ENCODE results near the gene MPC2. TPM values are rescaled to one million over a fixed set of nuclear protein-coding genes. Genes with fewer than 3 reads are reported as not detected.

The MPC2 gene
- total and polyA plus RNA-seq, 4 donors = 32.8 to 56.4 (median 49.4) TPM

GRCh38 chr1:167943541-167943940 is 6.7 kb upstream of the MPC2 start:
- peaks cover 0 to 5% (median 2%) of the 10 kb centered on the region in 5 donors for H3K4me1 ChIP-seq (ENCODE audit: control insufficient read depth in 5 of 5, insufficient read depth in 5 of 5, low read length in 5 of 5)
- H3K9ac ChIP-seq (ENCODE audit: insufficient read depth in 1 of 2, low read length in 2 of 2) = no peak overlapping the region
- 88 to 94% methylated on average over 9 of the region's 9 CpGs for WGBS, 2 donors
- no peaks in the 10 kb centered on the region for H3K27me3 ChIP-seq (ENCODE audit: control insufficient read depth in 3 of 3, insufficient read depth in 3 of 3, low read length in 2 of 3)
- ATAC-seq (ENCODE audit: insufficient read depth, low FRiP score) (no peak), DNase-seq (no peak)
- TF ChIP-seq CTCF (IDR thresholded peaks at IDR 0.05; ENCODE audit: control extremely low read depth, extremely low read depth) = no peak
- no peaks in the 10 kb centered on the region for H3K9me3 ChIP-seq (ENCODE audit: control insufficient read depth in 4 of 4, insufficient read depth in 3 of 4, low read length in 3 of 4)
- no peak overlapping the region for H3K27ac ChIP-seq (ENCODE audit: low read depth in 1 of 2, low read length in 1 of 2)
- no peak overlapping the region for H3K4me3 ChIP-seq
- peaks cover 0 to 4% (median 2%) of the 10 kb centered on the region in 4 donors for H3K36me3 ChIP-seq (ENCODE audit: control insufficient read depth in 4 of 4, insufficient read depth in 4 of 4, low read length in 4 of 4)

GRCh38 chr1:167940264-167940663 is 3.4 kb upstream of the MPC2 start:
- ATAC-seq (ENCODE audit: insufficient read depth, low FRiP score) (no peak), DNase-seq (no peak)
- Histone ChIP-seq H3K4me3 (no peak overlapping the region), H3K36me3 (ENCODE audit: control insufficient read depth in 4 of 4, insufficient read depth in 4 of 4, low read length in 4 of 4) (peaks cover 0 to 4% (median 2%) of the 10 kb centered on the region in 4 donors), H3K9ac (ENCODE audit: insufficient read depth in 1 of 2, low read length in 2 of 2) (no peak overlapping the region), H3K27ac (ENCODE audit: low read depth in 1 of 2, low read length in 1 of 2) (no peak overlapping the region), H3K9me3 (ENCODE audit: control insufficient read depth in 4 of 4, insufficient read depth in 3 of 4, low read length in 3 of 4) (peaks cover 0 to 2% (median 0%) of the 10 kb centered on the region in 4 donors), H3K27me3 (ENCODE audit: control insufficient read depth in 3 of 3, insufficient read depth in 3 of 3, low read length in 2 of 3) (no peaks in the 10 kb centered on the region), H3K4me1 (ENCODE audit: control insufficient read depth in 5 of 5, insufficient read depth in 5 of 5, low read length in 5 of 5) (peaks cover 0 to 6% (median 2%) of the 10 kb centered on the region in 5 donors)
- no peak for TF ChIP-seq CTCF (IDR thresholded peaks at IDR 0.05; ENCODE audit: control extremely low read depth, extremely low read depth)
- 98 to 100% methylated on average over 2 of the region's 2 CpGs for WGBS, 2 donors

GRCh38 chr1:167938080-167938636 is 1.3 kb upstream of the MPC2 start:
- WGBS, 2 donors = 47 to 60% methylated on average over 5 of the region's 5 CpGs
- H3K27me3 ChIP-seq (ENCODE audit: control insufficient read depth in 3 of 3, insufficient read depth in 3 of 3, low read length in 2 of 3) = no peaks in the 10 kb centered on the region
- TF ChIP-seq CTCF (IDR thresholded peaks at IDR 0.05; ENCODE audit: control extremely low read depth, extremely low read depth) = no peak
- peaks cover 0 to 1% (median 0%) of the 10 kb centered on the region in 4 donors for H3K36me3 ChIP-seq (ENCODE audit: control insufficient read depth in 4 of 4, insufficient read depth in 4 of 4, low read length in 4 of 4)
- DNase-seq (peak in 2 of 3 donors; percentile 20 to 21), ATAC-seq (ENCODE audit: insufficient read depth, low FRiP score) (no peak)
- H3K9ac ChIP-seq (ENCODE audit: insufficient read depth in 1 of 2, low read length in 2 of 2) = peak overlapping the region; percentile 75 to 83
- no peak overlapping the region for H3K27ac ChIP-seq (ENCODE audit: low read depth in 1 of 2, low read length in 1 of 2)
- H3K4me3 ChIP-seq = no peak overlapping the region
- H3K4me1 ChIP-seq (ENCODE audit: control insufficient read depth in 5 of 5, insufficient read depth in 5 of 5, low read length in 5 of 5) = peaks cover 0 to 26% (median 6%) of the 10 kb centered on the region in 5 donors
- H3K9me3 ChIP-seq (ENCODE audit: control insufficient read depth in 4 of 4, insufficient read depth in 3 of 4, low read length in 3 of 4) = peaks cover 0 to 2% (median 0%) of the 10 kb centered on the region in 4 donors

GRCh38 chr1:167937709-167938010 is 788 bp upstream of the MPC2 start:
- Histone ChIP-seq H3K27ac (ENCODE audit: low read depth in 1 of 2, low read length in 1 of 2) (peak overlapping the region; percentile 97 to 98), H3K36me3 (ENCODE audit: control insufficient read depth in 4 of 4, insufficient read depth in 4 of 4, low read length in 4 of 4) (peaks cover 0 to 1% (median 0%) of the 10 kb centered on the region in 4 donors), H3K9ac (ENCODE audit: insufficient read depth in 1 of 2, low read length in 2 of 2) (peak overlapping the region; percentile 75 to 83), H3K27me3 (ENCODE audit: control insufficient read depth in 3 of 3, insufficient read depth in 3 of 3, low read length in 2 of 3) (no peaks in the 10 kb centered on the region), H3K9me3 (ENCODE audit: control insufficient read depth in 4 of 4, insufficient read depth in 3 of 4, low read length in 3 of 4) (peaks cover 0 to 2% (median 0%) of the 10 kb centered on the region in 4 donors), H3K4me1 (ENCODE audit: control insufficient read depth in 5 of 5, insufficient read depth in 5 of 5, low read length in 5 of 5) (peaks cover 0 to 26% (median 6%) of the 10 kb centered on the region in 5 donors), H3K4me3 (peak overlapping the region; percentile 75)
- TF ChIP-seq CTCF (IDR thresholded peaks at IDR 0.05; ENCODE audit: control extremely low read depth, extremely low read depth) = no peak
- no peak for DNase-seq
- WGBS, 2 donors = 1% methylated on average over 5 of the region's 5 CpGs
- no peak for ATAC-seq (ENCODE audit: insufficient read depth, low FRiP score)

Data from lung (tissue), 12 donors.